HG02571 (cell line): ENCODE data around the gene CDC42BPA.
"Not testable (repeated sequence)": the region's sequence is repeated elsewhere in the genome, so short reads cannot be mapped to it uniquely, and the experiment has no call there.

Experiments used
- ATAC-seq: cut with Tn5 transposase; IDR thresholded peaks from one replicate; pipeline ENCODE4 v1.9.1; 2021; ENCODE audit warnings: mild to moderate bottlenecking, moderate library complexity; ENCODE audit not compliant: unreplicated experiment

The CDC42BPA gene

GRCh38 chr1:227265891-227266290, 52.4 kb downstream of the CDC42BPA start:
- ATAC-seq, result no peak

GRCh38 chr1:227263869-227264268, 54.4 kb downstream of the CDC42BPA start:
- ATAC-seq, result no peak

- ATAC-seq, result no peak
These were observed 56.8 kb downstream of the CDC42BPA start for GRCh38 chr1:227261501-227261900.

- ATAC-seq, result no peak
These were observed 57.9 kb downstream of the CDC42BPA start for GRCh38 chr1:227260433-227260832.

GRCh38 chr1:227257964-227258363, 60.3 kb downstream of the CDC42BPA start:
- ATAC-seq, result no peak

GRCh38 chr1:227255086-227255732, 63.1 kb downstream of the CDC42BPA start:
- no peak for ATAC-seq

GRCh38 chr1:227253065-227253464, 65.2 kb downstream of the CDC42BPA start:
- ATAC-seq, result no peak

- ATAC-seq, result no peak
These were observed 72.5 kb downstream of the CDC42BPA start for GRCh38 chr1:227245613-227246320.

GRCh38 chr1:227244339-227245118, 73.8 kb downstream of the CDC42BPA start:
- no peak for ATAC-seq

GRCh38 chr1:227242811-227243682, 75.2 kb downstream of the CDC42BPA start:
- no peak for ATAC-seq

GRCh38 chr1:227240983-227241382, 77.3 kb downstream of the CDC42BPA start:
- no peak for ATAC-seq

- ATAC-seq, result no peak
These were observed 83.3 kb downstream of the CDC42BPA start for GRCh38 chr1:227234998-227235405.

- not testable (repeated sequence) for ATAC-seq
These were observed 87.2 kb downstream of the CDC42BPA start for GRCh38 chr1:227231128-227231527.

- no peak for ATAC-seq
These were observed 90.1 kb downstream of the CDC42BPA start for GRCh38 chr1:227228201-227228600.

- ATAC-seq, result no peak
These were observed 90.5 kb downstream of the CDC42BPA start for GRCh38 chr1:227227761-227228160.

- ATAC-seq, result no peak
These were observed 92.5 kb downstream of the CDC42BPA start for GRCh38 chr1:227225715-227226346.

- ATAC-seq, result no peak
These were observed 95.0 kb downstream of the CDC42BPA start for GRCh38 chr1:227223171-227223806.

GRCh38 chr1:227219715-227220292, 98.5 kb downstream of the CDC42BPA start:
- no peak for ATAC-seq

- no peak for ATAC-seq
These were observed 99.3 kb downstream of the CDC42BPA start for GRCh38 chr1:227218870-227219573.
